ENCODE data around the gene LEAP2.

Gene LEAP2

GRCh38 chr5:132884548-132884947 is 11.1 kb downstream of the LEAP2 start:
- DNase-seq = no peak

- DNase-seq = no peak
Observed at GRCh38 chr5:132886064-132886823, 12.8 kb downstream of the LEAP2 start.

- DNase-seq = no peak
Observed at GRCh38 chr5:132887283-132887682, 13.8 kb downstream of the LEAP2 start.

GRCh38 chr5:132889501-132889900 is 16.0 kb downstream of the LEAP2 start:
- DNase-seq = no peak

- no peak for DNase-seq
Observed at GRCh38 chr5:132890817-132891216, 17.3 kb downstream of the LEAP2 start.

GRCh38 chr5:132895719-132896305 is 22.3 kb downstream of the LEAP2 start:
- DNase-seq = no peak

- no peak for DNase-seq
Observed at GRCh38 chr5:132896685-132897084, 23.2 kb downstream of the LEAP2 start.

- no peak for DNase-seq
Observed at GRCh38 chr5:132898094-132898493, 24.6 kb downstream of the LEAP2 start.

- DNase-seq = no peak
Observed at GRCh38 chr5:132901036-132901435, 27.6 kb downstream of the LEAP2 start.

GRCh38 chr5:132901730-132902129 is 28.3 kb downstream of the LEAP2 start:
- DNase-seq = no peak

GRCh38 chr5:132905938-132906337 is 32.5 kb downstream of the LEAP2 start:
- DNase-seq = no peak

- DNase-seq = no peak
Observed at GRCh38 chr5:132907161-132907560, 33.7 kb downstream of the LEAP2 start.

- DNase-seq = no peak
Observed at GRCh38 chr5:132909702-132910101, 36.2 kb downstream of the LEAP2 start.

GRCh38 chr5:132915681-132916080 is 42.2 kb downstream of the LEAP2 start:
- DNase-seq = no peak

GRCh38 chr5:132916086-132916485 is 42.6 kb downstream of the LEAP2 start:
- DNase-seq = no peak

Data from stimulated activated CD4-positive, alpha-beta T cell treated with anti-CD3 and anti-CD28 coated beads, Interleukin-12 subunit alpha, Interleukin-12 subunit beta, amount 100 ng/mL, for 4 hours (primary cell).